ENCODE measurements around the gene ZNF205. TPM values are rescaled to one million over a fixed set of nuclear protein-coding genes. Genes with fewer than 3 reads are reported as not detected.
A peak's percentile ranks its signal among the peaks of the same experiment; 100 is the strongest.

The ZNF205 gene
- total RNA-seq (ENCODE audit: unreplicated experiment): 22.8 TPM
- long read RNA-seq, transcript ZNF205-201 (7 exons, 1,947 nt): major isoform, 11 of 23 reads
- long read RNA-seq, transcript ZNF205-202 (7 exons, 2,062 nt): minor isoform, 5 of 23 reads
- long read RNA-seq, partial matches to known transcripts: 2 of 23 reads
- long read RNA-seq, other reads (novel, unspliced or antisense): 4 of 23 reads

GRCh38 chr16:3112058-3112880, at the start of gene ZNF205:
Gene ZNF205, plus strand, starts transcription at chr16:3112586. Its CDS starts 845 bp downstream, at chr16:3113431.
- TF ChIP-seq CTCF (IDR thresholded peaks at IDR 0.05; ENCODE audit: unreplicated experiment): no peak
- peaks cover 9% of the 10 kb centered on the region for H3K36me3 Mint-ChIP-seq (ENCODE audit: low read depth, unreplicated experiment)
- H3K4me1 Mint-ChIP-seq (ENCODE audit: unreplicated experiment): peaks cover 25% of the 10 kb centered on the region
- peak within 1 kb of the TSS; percentile 20 for H3K27ac Mint-ChIP-seq (ENCODE audit: unreplicated experiment)
- no peaks in the 10 kb centered on the region for H3K9me3 Mint-ChIP-seq (ENCODE audit: unreplicated experiment)
- H3K27me3 Mint-ChIP-seq (ENCODE audit: unreplicated experiment): peaks cover 9% of the 10 kb centered on the region
- DNase-seq (ENCODE audit: low spot score): peak; percentile 55
- peak within 1 kb of the TSS; percentile 92 for H3K4me3 Mint-ChIP-seq (ENCODE audit: unreplicated experiment)

- Mint-ChIP-seq H3K9me3 (ENCODE audit: unreplicated experiment) (no peaks in the 10 kb centered on the region), H3K36me3 (ENCODE audit: low read depth, unreplicated experiment) (peaks cover 5% of the 10 kb centered on the region), H3K4me3 (ENCODE audit: unreplicated experiment) (no peak overlapping the region), H3K27me3 (ENCODE audit: unreplicated experiment) (peaks cover 5% of the 10 kb centered on the region), H3K27ac (ENCODE audit: unreplicated experiment) (no peak overlapping the region), H3K4me1 (ENCODE audit: unreplicated experiment) (peaks cover 10% of the 10 kb centered on the region)
- TF ChIP-seq CTCF (IDR thresholded peaks at IDR 0.05; ENCODE audit: unreplicated experiment): no peak
- no peak for DNase-seq (ENCODE audit: low spot score)
Measured at GRCh38 chr16:3063625-3064386, 48.6 kb upstream of the ZNF205 start.

- Mint-ChIP-seq H3K4me1 (ENCODE audit: unreplicated experiment) (peaks cover 3% of the 10 kb centered on the region), H3K4me3 (ENCODE audit: unreplicated experiment) (no peak within 1 kb of the TSS), H3K36me3 (ENCODE audit: low read depth, unreplicated experiment) (peaks cover 8% of the 10 kb centered on the region), H3K27me3 (ENCODE audit: unreplicated experiment) (peaks cover 7% of the 10 kb centered on the region), H3K27ac (ENCODE audit: unreplicated experiment) (peak within 1 kb of the TSS; percentile 30), H3K9me3 (ENCODE audit: unreplicated experiment) (no peaks in the 10 kb centered on the region)
- no peak for TF ChIP-seq CTCF (IDR thresholded peaks at IDR 0.05; ENCODE audit: unreplicated experiment)
- DNase-seq (ENCODE audit: low spot score): no peak
Measured at GRCh38 chr16:3065069-3065741, 47.2 kb upstream of the ZNF205 start, which contains the start of gene IL32. Gene IL32, plus strand, starts transcription at chr16:3065640. Its CDS starts 172 bp downstream, at chr16:3065812.

GRCh38 chr16:3065742-3066439, 46.5 kb upstream of the ZNF205 start:
- Mint-ChIP-seq H3K4me3 (ENCODE audit: unreplicated experiment) (no peak overlapping the region), H3K36me3 (ENCODE audit: low read depth, unreplicated experiment) (peaks cover 9% of the 10 kb centered on the region), H3K9me3 (ENCODE audit: unreplicated experiment) (no peaks in the 10 kb centered on the region), H3K27me3 (ENCODE audit: unreplicated experiment) (peaks cover 4% of the 10 kb centered on the region), H3K27ac (ENCODE audit: unreplicated experiment) (no peak overlapping the region), H3K4me1 (ENCODE audit: unreplicated experiment) (no peaks in the 10 kb centered on the region)
- DNase-seq (ENCODE audit: low spot score): no peak
- no peak for TF ChIP-seq CTCF (IDR thresholded peaks at IDR 0.05; ENCODE audit: unreplicated experiment)
